IPS DF 6.9 (cell line): Measurements from ENCODE around the gene CPOX.

Experiments used
- DNase-seq: peaks from one replicate; pipeline ENCODE4 v3.0.0-alpha.2; 2013; ENCODE audit warnings: low read depth, low spot score
- H3K27ac ChIP-seq: one replicate; pipeline ENCODE4 v1.5.1; 2013; ENCODE audit warnings: low read length, control low read depth
- H3K27me3 ChIP-seq: 2 replicates; pipeline ENCODE4 v1.6.1; 2013; ENCODE audit warnings: mild to moderate bottlenecking, low read length; ENCODE audit not compliant: control insufficient read depth, insufficient read depth
- H3K36me3 ChIP-seq: 2 replicates; pipeline ENCODE4 v1.6.1; 2013; ENCODE audit warnings: low read length; ENCODE audit not compliant: control insufficient read depth, insufficient read depth
- H3K4me1 ChIP-seq: 2 replicates; pipeline ENCODE4 v1.6.1; 2013; ENCODE audit warnings: low read length; ENCODE audit not compliant: control insufficient read depth, insufficient read depth
- H3K4me3 ChIP-seq: 2 replicates; pipeline ENCODE4 v1.5.1; 2013; ENCODE audit warnings: mild to moderate bottlenecking, low read length
- H3K9me3 ChIP-seq: 2 replicates; pipeline ENCODE4 v1.6.1; 2013; ENCODE audit warnings: low read length, inconsistent platforms; ENCODE audit not compliant: control insufficient read depth, insufficient read depth
- WGBS: extraction: QIAGEN DNeasy Blood & Tissue Kit; methylation state at CpG from one replicate; pipeline ENCODE4 v1.1.7; 2013; ENCODE audit warnings: mixed read lengths, missing lambda C conversion rate; ENCODE audit not compliant: insufficient read length, insufficient coverage; 5-methylcytosine and 5-hydroxymethylcytosine counted together

Gene CPOX

GRCh38 chr3:98553753-98554152 lies 39.7 kb downstream of the CPOX start:
- Histone ChIP-seq H3K27me3 (no peaks in the 10 kb centered on the region), H3K27ac (no peak overlapping the region), H3K36me3 (no peaks in the 10 kb centered on the region), H3K4me3 (no peak overlapping the region), H3K4me1 (no peaks in the 10 kb centered on the region), H3K9me3 (no peaks in the 10 kb centered on the region)
- WGBS, result no CpG with 5 or more reads among the region's 2 CpGs
- no peak for DNase-seq

- no CpG with 5 or more reads among the region's 6 CpGs for WGBS
- no peaks in the 10 kb centered on the region for H3K27me3 ChIP-seq
These were observed 40.3 kb downstream of the CPOX start for GRCh38 chr3:98553021-98553563.

DNA sequence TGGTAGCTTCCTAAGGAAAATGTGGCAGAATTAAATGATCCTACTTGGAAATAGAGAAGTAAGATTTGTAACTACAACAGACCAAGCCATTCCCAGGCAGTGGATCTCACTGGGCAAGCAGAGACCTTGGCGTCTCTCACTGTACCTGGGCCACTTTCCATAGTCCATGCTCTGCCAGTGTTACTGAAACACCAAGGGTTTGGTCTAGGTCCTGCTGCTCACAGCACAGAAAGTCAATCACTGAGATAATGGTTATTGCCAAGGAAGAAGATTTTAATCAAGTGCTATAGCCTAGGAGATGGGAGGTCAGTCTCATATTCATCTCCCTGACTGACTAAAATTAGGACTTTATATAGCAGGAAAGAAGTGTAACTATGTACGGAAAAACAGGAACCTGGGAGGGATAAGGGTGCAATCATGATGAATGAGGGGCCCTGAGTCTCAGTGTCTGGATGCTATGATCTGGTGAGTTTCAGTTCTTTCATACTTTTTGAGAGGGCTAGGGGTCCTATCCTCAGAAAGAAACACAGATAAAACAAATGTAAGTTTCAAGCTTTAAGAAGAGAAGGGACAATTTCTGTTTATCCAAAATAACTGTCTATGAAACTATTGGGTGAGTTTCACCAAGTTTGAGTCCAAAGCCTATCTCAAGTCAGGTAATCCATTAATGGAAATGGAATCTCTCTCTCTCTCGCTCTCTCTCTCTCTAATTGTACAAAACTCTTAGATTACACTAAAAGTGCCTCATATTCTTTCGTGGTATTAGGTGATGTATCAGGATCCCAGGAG lies 41.0 kb downstream of the CPOX start:
- no peak for DNase-seq
- H3K27me3 ChIP-seq, result no peaks in the 10 kb centered on the region

More at GRCh38 chr3:98553021-98553563, 40.3 kb downstream of the CPOX start:
- no peak for DNase-seq
- Histone ChIP-seq H3K4me3 (no peak overlapping the region), H3K9me3 (no peaks in the 10 kb centered on the region), H3K36me3 (no peaks in the 10 kb centered on the region), H3K4me1 (no peaks in the 10 kb centered on the region), H3K27ac (no peak overlapping the region)

DNA sequence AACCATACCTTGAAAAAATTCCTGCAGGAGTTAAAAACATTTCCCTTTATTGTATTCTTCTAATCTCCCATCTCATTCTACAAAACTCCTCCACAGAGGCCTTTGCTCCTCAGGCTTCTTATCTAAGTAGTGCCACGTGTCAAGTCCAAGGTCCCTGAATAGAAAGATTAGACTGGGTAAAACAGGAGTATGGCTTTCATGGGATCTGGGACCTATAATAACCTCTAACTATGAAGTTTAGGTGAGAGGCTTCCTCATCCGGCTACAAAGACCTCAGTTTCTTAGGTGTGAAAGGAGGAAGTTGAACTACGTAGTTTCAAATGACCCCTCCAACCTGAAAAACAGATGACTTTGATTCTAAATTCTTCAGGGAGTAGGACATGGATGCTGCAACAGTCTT lies 41.7 kb downstream of the CPOX start:
- no CpG with 5 or more reads among the region's 3 CpGs for WGBS
- Histone ChIP-seq H3K27ac (no peak overlapping the region), H3K36me3 (no peaks in the 10 kb centered on the region), H3K4me1 (no peaks in the 10 kb centered on the region), H3K9me3 (no peaks in the 10 kb centered on the region), H3K27me3 (no peaks in the 10 kb centered on the region), H3K4me3 (no peak overlapping the region)
- DNase-seq, result no peak

More for the DNA sequence above, 41.0 kb downstream of the CPOX start:
- Histone ChIP-seq H3K36me3 (no peaks in the 10 kb centered on the region), H3K4me1 (no peaks in the 10 kb centered on the region), H3K4me3 (no peak overlapping the region), H3K27ac (no peak overlapping the region), H3K9me3 (no peaks in the 10 kb centered on the region)
- WGBS, result no CpG with 5 or more reads among the region's 4 CpGs

DNA sequence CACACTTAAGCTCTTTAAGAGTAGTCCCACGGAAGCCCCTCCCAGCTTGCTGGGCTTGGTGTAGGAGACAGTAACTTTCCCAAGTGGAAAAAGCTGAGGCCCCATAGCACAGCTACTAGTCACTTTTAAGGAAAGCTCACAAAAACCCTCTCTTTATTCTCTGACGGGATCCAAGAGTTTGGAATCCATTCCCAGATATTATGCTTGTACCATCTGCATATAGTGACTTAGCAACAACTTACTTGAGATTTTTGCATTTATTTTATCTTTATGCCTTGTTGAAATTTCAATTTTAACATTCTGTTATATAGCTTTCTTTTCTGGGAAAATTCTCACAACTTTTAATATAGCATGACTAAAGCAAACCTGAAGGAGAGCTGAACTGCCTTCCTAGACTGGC lies 42.2 kb downstream of the CPOX start:
- no peaks in the 10 kb centered on the region for H3K9me3 ChIP-seq
- no peak overlapping the region for H3K4me3 ChIP-seq
- no peak overlapping the region for H3K27ac ChIP-seq
- DNase-seq, result no peak
- no peaks in the 10 kb centered on the region for H3K27me3 ChIP-seq
- no peaks in the 10 kb centered on the region for H3K36me3 ChIP-seq
- H3K4me1 ChIP-seq, result no peaks in the 10 kb centered on the region
- WGBS, result no CpG with 5 or more reads among the region's 2 CpGs

DNA sequence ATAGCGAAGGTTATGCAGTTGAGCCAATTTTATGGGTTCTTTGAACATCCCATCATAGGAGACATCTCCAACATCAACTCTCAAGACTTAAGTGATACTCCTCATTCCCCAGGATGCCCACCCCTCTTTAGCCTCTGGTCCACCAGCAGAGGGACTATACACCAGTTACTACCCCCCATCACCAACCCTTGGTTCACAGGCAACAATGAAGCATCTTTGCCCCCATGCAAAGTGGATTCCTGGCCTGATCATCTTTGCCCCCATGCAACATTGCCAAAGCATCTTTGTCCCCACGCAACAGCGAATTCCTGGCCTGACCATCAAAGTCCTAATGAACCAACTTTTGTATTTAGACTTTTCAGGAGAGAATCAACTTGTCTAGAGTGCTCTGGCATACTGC lies 42.6 kb downstream of the CPOX start:
- H3K4me3 ChIP-seq, result no peak overlapping the region
- no peaks in the 10 kb centered on the region for H3K36me3 ChIP-seq
- H3K9me3 ChIP-seq, result no peaks in the 10 kb centered on the region
- DNase-seq, result no peak
- no peaks in the 10 kb centered on the region for H3K27me3 ChIP-seq
- WGBS, result no CpG with 5 or more reads among the region's 3 CpGs
- no peaks in the 10 kb centered on the region for H3K4me1 ChIP-seq
- H3K27ac ChIP-seq, result no peak overlapping the region

DNA sequence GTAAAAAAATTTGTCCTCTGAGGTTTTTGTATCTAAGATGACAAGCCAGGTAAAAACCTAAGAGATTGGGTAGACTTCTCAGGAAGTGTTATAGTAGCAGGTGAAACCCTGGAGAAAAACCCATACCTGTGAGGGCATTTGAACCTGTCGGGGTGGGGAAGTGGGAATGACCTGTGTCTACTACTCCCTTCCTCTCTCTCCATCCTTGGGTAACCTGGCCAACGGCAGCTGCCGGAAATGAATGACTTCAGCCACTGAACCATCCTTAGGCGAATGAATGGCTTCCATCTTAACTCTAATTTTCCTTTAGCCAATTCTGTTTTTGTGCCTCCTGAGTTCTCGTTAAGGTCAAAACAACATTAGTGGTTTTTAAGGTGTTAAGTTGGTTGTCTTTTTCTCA lies 44.9 kb downstream of the CPOX start:
- Histone ChIP-seq H3K4me1 (no peaks in the 10 kb centered on the region), H3K9me3 (no peaks in the 10 kb centered on the region), H3K36me3 (no peaks in the 10 kb centered on the region), H3K4me3 (no peak overlapping the region), H3K27ac (no peak overlapping the region), H3K27me3 (no peaks in the 10 kb centered on the region)
- no CpG with 5 or more reads among the region's 5 CpGs for WGBS
- no peak for DNase-seq

DNA sequence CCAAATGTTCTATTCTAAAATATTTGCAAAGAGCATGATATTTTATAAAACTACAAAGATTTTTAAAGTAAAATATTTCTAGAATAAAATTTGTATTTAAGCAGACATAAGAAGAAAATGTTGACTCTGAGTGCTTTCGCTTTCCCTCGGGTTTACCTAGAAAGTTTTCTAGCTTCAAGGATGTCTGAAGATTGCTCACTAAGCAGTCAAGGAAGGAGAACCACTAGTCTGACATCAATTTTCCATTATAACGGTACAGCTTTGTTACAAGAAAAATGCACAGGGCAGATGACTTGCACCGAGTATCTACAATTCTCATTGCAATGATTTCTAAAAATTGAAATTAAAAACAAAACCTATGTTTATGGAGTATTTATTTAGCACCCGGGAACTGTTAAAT lies 47.5 kb downstream of the CPOX start:
- DNase-seq, result no peak
- Histone ChIP-seq H3K36me3 (no peaks in the 10 kb centered on the region), H3K4me1 (no peaks in the 10 kb centered on the region), H3K27me3 (no peaks in the 10 kb centered on the region), H3K9me3 (no peaks in the 10 kb centered on the region), H3K27ac (no peak overlapping the region), H3K4me3 (no peak overlapping the region)
- no CpG with 5 or more reads among the region's 5 CpGs for WGBS

DNA sequence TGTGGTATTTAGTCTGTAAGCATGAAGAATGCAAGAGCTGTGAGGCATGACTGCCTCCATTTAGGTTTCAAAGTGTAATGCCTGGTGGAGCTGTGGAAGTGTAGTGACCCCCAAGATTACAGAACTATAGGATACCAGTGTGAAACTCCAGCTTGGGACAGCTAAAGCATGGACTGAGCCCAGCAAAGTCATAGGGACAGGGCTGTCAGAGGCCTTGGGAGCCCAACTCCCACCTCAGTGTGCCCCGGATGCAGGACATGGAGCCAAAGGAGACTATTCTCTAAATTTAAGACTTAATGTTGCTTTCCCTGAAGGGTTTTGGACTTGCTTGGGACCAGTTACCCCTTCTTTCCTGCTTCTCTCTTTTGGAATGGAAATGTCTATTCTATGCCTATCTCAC lies 50.8 kb downstream of the CPOX start:
- Histone ChIP-seq H3K4me1 (no peaks in the 10 kb centered on the region), H3K4me3 (no peak overlapping the region), H3K27ac (no peak overlapping the region), H3K27me3 (no peaks in the 10 kb centered on the region), H3K36me3 (no peaks in the 10 kb centered on the region), H3K9me3 (no peaks in the 10 kb centered on the region)
- DNase-seq, result no peak
- WGBS, result no CpG with 5 or more reads among the region's 1 CpG

- DNase-seq, result no peak
- H3K4me3 ChIP-seq, result no peak overlapping the region
- no peaks in the 10 kb centered on the region for H3K27me3 ChIP-seq
- WGBS, result no CpG with 5 or more reads among the region's 1 CpG
- H3K4me1 ChIP-seq, result no peaks in the 10 kb centered on the region
- no peak overlapping the region for H3K27ac ChIP-seq
- no peaks in the 10 kb centered on the region for H3K36me3 ChIP-seq
- H3K9me3 ChIP-seq, result no peaks in the 10 kb centered on the region
These were observed 51.7 kb downstream of the CPOX start for GRCh38 chr3:98541695-98542094.

GRCh38 chr3:98540346-98540745 lies 53.1 kb downstream of the CPOX start:
- no peak overlapping the region for H3K4me3 ChIP-seq
- WGBS, result no CpG with 5 or more reads among the region's 3 CpGs
- H3K27ac ChIP-seq, result no peak overlapping the region

More at GRCh38 chr3:98540346-98540745, 53.1 kb downstream of the CPOX start:
- no peaks in the 10 kb centered on the region for H3K27me3 ChIP-seq
- no peaks in the 10 kb centered on the region for H3K4me1 ChIP-seq
- no peaks in the 10 kb centered on the region for H3K36me3 ChIP-seq
- no peaks in the 10 kb centered on the region for H3K9me3 ChIP-seq
- no peak for DNase-seq
